Right atrium auricular region (tissue), 2 donors: ENCODE results near the gene MTM1. TPM values are rescaled to one million over a fixed set of nuclear protein-coding genes. Genes with fewer than 3 reads are reported as not detected.

Source experiments
- DNase-seq: peaks from one replicate; pipeline ENCODE4 v3.0.0-alpha.2; 2019; ENCODE audit warnings: low spot score
- H3K27ac ChIP-seq, 2 donors: fragments of 200-600 bp; sonication (generic); 1 replicate in 1 of 2; 2 replicates in 1 of 2; pipeline ENCODE4 v1.5.1; 2016 to 2019
- H3K27me3 ChIP-seq, 2 donors: fragments of 200-600 bp; sonication (generic); one replicate each; pipeline versions ENCODE4 v1.5.1 to v1.6.0; 2017 to 2019
- H3K36me3 ChIP-seq: fragments of 200-600 bp; sonication (generic); one replicate; pipeline ENCODE4 v1.5.1; 2016
- H3K4me1 ChIP-seq, 2 donors: fragments of 200-600 bp; sonication (generic); one replicate each; pipeline versions ENCODE4 v1.5.1 to v1.6.0; 2017 to 2019
- H3K4me3 ChIP-seq, 2 donors: fragments of 200-600 bp; sonication (generic); 1 replicate in 1 of 2; 2 replicates in 1 of 2; pipeline ENCODE4 v1.5.1; 2017 to 2019; ENCODE audit warnings: mild to moderate bottlenecking in 1 of 2, moderate library complexity in 1 of 2
- H3K9me3 ChIP-seq, 2 donors: fragments of 200-600 bp; sonication (generic); one replicate each; pipeline ENCODE4 v1.5.1; 2019
- CTCF ChIP-seq, 2 donors: fragments of 200-600 bp; sonication (generic); IDR thresholded peaks; one replicate each; pipeline ENCODE4 v1.5.1; 2019; ENCODE audit warnings: antibody characterized with exemption in 2 of 2
- total RNA-seq, 2 donors: library from RNA; depleted of rRNA; stranded (reverse); fragments of >200 nt; gene quantifications; one replicate each; pipeline ENCODE4 v1.1.0, GENCODE V29; 2016

The MTM1 gene
- total RNA-seq, 2 donors from 2014 or later, result 9.0 to 9.4 TPM

GRCh38 chrX:150704030-150704613 is 135.7 kb downstream of the MTM1 start:
- no peaks in the 10 kb centered on the region for H3K27me3 ChIP-seq
- no peak overlapping the region for H3K4me3 ChIP-seq
- no peak for TF ChIP-seq CTCF (IDR thresholded peaks at IDR 0.05)
- H3K27ac ChIP-seq, result no peak overlapping the region
- no peaks in the 10 kb centered on the region for H3K4me1 ChIP-seq
- DNase-seq, result no peak
- no peaks in the 10 kb centered on the region for H3K9me3 ChIP-seq
- H3K36me3 ChIP-seq, result no peaks in the 10 kb centered on the region

- no peak for DNase-seq
- no peaks in the 10 kb centered on the region for H3K36me3 ChIP-seq
- H3K27me3 ChIP-seq, result no peaks in the 10 kb centered on the region
- TF ChIP-seq CTCF (IDR thresholded peaks at IDR 0.05), result no peak
- H3K4me1 ChIP-seq, result no peaks in the 10 kb centered on the region
- H3K27ac ChIP-seq, result no peak overlapping the region
- no peaks in the 10 kb centered on the region for H3K9me3 ChIP-seq
- H3K4me3 ChIP-seq, result no peak overlapping the region
Observed at GRCh38 chrX:150712619-150713018, 144.2 kb downstream of the MTM1 start.

GRCh38 chrX:150715184-150715583 is 146.8 kb downstream of the MTM1 start:
- no peaks in the 10 kb centered on the region for H3K9me3 ChIP-seq
- no peak for TF ChIP-seq CTCF (IDR thresholded peaks at IDR 0.05)
- no peak overlapping the region for H3K4me3 ChIP-seq
- no peaks in the 10 kb centered on the region for H3K4me1 ChIP-seq
- DNase-seq, result no peak
- no peaks in the 10 kb centered on the region for H3K36me3 ChIP-seq
- H3K27me3 ChIP-seq, result no peaks in the 10 kb centered on the region
- H3K27ac ChIP-seq, result no peak overlapping the region

- Histone ChIP-seq H3K4me3 (no peak overlapping the region), H3K27ac (no peak overlapping the region), H3K27me3 (no peaks in the 10 kb centered on the region), H3K4me1 (no peaks in the 10 kb centered on the region), H3K9me3 (no peaks in the 10 kb centered on the region), H3K36me3 (no peaks in the 10 kb centered on the region)
- no peak for TF ChIP-seq CTCF (IDR thresholded peaks at IDR 0.05)
- no peak for DNase-seq
Observed at GRCh38 chrX:150719621-150720020, 151.2 kb downstream of the MTM1 start.

Other genes with a start within 250 kb of the MTM1 start
- 1 to 10 TPM in 1 of 2 donors, under 1 TPM in 1; 0.56 to 3.3 TPM for gene MAMLD1, start 205.3 kb upstream of the MTM1 start, total RNA-seq
- 10 to 100 TPM; 10.2 to 21.0 TPM for gene MTMR1, start 124.8 kb downstream of the MTM1 start, total RNA-seq